ENCODE measurements around the gene RCVRN.

DNA sequence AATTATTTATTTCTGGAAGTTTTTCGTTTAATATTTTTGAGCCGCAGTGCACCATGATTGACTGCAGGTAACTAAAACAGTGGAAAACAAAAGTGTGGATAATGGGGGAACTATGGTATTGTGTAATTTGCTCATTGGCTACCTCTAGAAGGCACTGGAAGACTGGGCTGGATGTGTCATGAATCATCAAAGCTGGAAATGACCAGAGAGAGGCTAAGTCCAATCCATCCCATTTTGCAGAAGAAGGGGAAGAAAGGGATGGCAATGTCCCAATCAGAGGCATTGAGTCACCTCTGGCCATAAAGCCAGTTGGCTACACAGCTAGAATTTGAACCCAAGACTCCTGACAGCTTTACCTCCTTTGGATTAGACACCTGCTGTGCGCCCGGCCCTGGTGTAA is 50.0 kb downstream of the RCVRN start:
- TF ChIP-seq, protein P1, sequence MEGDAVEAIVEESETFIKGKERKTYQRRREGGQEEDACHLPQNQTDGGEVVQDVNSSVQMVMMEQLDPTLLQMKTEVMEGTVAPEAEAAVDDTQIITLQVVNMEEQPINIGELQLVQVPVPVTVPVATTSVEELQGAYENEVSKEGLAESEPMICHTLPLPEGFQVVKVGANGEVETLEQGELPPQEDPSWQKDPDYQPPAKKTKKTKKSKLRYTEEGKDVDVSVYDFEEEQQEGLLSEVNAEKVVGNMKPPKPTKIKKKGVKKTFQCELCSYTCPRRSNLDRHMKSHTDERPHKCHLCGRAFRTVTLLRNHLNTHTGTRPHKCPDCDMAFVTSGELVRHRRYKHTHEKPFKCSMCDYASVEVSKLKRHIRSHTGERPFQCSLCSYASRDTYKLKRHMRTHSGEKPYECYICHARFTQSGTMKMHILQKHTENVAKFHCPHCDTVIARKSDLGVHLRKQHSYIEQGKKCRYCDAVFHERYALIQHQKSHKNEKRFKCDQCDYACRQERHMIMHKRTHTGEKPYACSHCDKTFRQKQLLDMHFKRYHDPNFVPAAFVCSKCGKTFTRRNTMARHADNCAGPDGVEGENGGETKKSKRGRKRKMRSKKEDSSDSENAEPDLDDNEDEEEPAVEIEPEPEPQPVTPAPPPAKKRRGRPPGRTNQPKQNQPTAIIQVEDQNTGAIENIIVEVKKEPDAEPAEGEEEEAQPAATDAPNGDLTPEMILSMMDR (tag by site-specific recombination; IDR thresholded peaks at IDR 0.05) = no peak
- TF ChIP-seq ZNF555 (tag by site-specific recombination; conservative IDR thresholded peaks at IDR 0.05) (no peak), ZNF404 (tag by site-specific recombination; IDR thresholded peaks at IDR 0.05) (no peak), ZNF10 (tag by site-specific recombination; IDR thresholded peaks at IDR 0.05) (no peak)
